Myocyte (in vitro differentiated cells): ENCODE data around the gene PCDHB11. TPM values are rescaled to one million over a fixed set of nuclear protein-coding genes. Genes with fewer than 3 reads are reported as not detected.
"Not testable (repeated sequence)": the region's sequence is repeated elsewhere in the genome, so short reads cannot be mapped to it uniquely, and the experiment has no call there.

Source experiments
- DNase-seq: peaks from one replicate; pipeline ENCODE4 v3.0.0-alpha.2; 2012; ENCODE audit warnings: low read depth
- total RNA-seq: library from RNA; depleted of rRNA; stranded (reverse); fragments of >200 nt; gene quantifications from 2 replicates; pipeline ENCODE4 v1.2.3, GENCODE V29; 2014

The PCDHB11 gene
- total RNA-seq, 1 donor from 2014 or later: 3.9 TPM

DNA sequence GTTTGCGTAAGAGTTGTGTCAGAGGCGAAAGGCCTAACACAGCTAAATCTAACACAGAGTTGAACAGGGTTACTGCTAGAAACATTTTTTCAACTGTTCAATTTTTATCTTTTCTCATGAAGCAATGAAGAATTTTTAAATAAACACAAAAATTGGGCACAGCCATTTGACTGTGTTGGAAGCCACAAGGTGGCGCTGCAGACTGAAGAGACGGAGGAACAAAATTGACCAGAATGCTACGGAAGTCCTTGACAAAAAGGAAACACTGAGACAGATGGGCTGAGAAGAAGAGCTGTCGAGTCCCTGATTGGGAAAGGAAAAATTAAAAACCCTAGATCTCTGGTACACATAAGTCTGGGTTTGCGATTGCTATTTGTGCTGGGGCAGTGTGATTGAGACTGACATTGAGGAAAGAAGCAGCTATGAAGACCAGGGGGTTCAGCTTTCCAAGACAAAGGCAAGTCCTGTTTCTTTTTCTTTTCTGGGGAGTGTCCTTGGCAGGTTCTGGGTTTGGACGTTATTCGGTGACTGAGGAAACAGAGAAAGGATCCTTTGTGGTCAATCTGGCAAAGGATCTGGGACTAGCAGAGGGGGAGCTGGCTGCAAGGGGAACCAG lies 12.4 kb upstream of the PCDHB11 start, which contains the start of gene PCDHB9:
PCDHB9 (plus strand) TSS at position 265 of the 616 bp plus-strand sequence; CDS start at position 423, 158 bp downstream.
- no peak for DNase-seq

DNA sequence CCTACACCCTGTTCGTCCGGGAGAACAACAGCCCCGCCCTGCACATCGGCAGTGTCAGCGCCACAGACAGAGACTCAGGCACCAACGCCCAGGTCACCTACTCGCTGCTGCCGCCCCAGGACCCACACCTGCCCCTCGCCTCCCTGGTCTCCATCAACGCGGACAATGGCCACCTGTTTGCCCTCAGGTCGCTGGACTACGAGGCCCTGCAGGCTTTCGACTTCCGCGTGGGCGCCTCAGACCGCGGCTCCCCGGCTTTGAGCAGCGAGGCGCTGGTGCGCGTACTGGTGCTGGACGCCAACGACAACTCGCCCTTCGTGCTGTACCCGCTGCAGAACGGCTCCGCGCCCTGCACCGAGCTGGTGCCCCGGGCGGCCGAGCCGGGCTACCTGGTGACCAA lies 10.7 kb upstream of the PCDHB11 start:
- DNase-seq: not testable (repeated sequence)

DNA sequence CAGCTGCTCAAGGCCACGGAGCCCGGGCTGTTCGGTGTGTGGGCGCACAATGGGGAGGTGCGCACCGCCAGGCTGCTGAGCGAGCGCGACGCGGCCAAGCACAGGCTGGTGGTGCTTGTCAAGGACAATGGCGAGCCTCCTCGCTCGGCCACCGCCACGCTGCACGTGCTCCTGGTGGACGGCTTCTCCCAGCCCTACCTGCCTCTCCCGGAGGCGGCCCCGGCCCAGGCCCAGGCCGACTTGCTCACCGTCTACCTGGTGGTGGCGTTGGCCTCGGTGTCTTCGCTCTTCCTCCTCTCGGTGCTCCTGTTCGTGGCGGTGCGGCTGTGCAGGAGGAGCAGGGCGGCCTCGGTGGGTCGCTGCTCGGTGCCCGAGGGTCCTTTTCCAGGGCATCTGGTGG lies 10.3 kb upstream of the PCDHB11 start:
- not testable (repeated sequence) for DNase-seq

DNA sequence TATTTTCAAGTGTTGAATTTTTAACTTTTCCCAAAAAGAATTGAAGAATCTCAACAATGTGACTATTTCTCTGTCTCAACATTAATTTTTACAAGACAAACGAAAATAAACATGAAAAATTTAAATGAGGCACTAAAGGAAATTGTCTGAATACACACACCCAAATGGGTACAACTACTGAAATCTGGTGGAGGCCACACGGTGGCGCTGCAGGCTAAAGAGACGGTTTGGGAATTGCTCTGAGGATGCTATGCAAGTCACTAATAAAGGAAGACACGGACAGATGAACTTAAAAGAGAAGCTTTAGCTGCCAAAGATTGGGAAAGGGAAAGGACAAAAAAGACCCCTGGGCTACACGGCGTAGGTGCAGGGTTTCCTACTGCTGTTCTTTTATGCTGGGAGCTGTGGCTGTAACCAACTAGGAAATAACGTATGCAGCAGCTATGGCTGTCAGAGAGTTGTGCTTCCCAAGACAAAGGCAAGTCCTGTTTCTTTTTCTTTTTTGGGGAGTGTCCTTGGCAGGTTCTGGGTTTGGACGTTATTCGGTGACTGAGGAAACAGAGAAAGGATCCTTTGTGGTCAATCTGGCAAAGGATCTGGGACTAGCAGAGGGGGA lies 7.2 kb upstream of the PCDHB11 start, which contains the start of gene PCDHB10:
PCDHB10 (plus strand) TSS at position 244 of the 616 bp plus-strand sequence; CDS start at position 444, 200 bp downstream.
- no peak for DNase-seq

DNA sequence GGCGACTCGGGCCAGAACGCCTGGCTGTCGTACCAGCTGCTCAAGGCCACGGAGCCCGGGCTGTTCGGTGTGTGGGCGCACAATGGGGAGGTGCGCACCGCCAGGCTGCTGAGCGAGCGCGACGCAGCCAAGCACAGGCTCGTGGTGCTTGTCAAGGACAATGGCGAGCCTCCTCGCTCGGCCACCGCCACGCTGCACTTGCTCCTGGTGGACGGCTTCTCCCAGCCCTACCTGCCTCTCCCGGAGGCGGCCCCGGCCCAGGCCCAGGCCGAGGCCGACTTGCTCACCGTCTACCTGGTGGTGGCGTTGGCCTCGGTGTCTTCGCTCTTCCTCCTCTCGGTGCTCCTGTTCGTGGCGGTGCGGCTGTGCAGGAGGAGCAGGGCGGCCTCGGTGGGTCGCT lies 5.1 kb upstream of the PCDHB11 start:
- DNase-seq: not testable (repeated sequence)

DNA sequence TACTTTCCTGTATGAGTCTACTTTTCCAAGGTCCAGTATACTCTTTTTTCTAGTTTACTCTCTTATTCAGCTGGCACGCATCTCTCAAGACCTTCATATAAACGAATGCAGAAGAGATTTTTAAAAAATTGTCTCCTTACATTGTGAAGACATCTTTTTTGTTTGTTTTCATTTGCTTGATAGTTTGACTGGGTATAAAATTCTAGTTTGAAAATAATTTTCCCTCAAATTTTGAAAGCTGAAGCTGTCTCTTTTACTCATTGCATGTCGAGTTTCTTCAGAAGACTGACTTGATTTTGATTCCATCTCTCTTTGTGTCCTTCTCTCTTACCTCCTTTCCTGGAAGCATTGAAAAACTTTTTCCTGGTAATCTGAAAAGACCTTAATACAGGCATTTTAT lies 3.1 kb upstream of the PCDHB11 start:
- DNase-seq: no peak

DNA sequence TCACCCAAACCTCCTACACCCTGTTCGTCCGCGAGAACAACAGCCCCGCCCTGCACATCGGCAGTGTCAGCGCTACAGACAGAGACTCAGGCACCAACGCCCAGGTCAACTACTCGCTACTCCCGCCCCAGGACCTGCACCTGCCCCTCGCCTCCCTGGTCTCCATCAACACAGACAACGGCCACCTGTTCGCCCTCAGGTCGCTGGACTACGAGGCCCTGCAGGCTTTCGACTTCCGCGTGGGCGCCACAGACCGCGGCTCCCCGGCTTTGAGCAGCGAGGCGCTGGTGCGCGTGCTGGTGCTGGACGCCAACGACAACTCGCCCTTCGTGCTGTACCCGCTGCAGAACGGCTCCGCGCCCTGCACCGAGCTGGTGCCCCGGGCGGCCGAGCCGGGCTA lies 1.7 kb downstream of the PCDHB11 start:
- not testable (repeated sequence) for DNase-seq

DNA sequence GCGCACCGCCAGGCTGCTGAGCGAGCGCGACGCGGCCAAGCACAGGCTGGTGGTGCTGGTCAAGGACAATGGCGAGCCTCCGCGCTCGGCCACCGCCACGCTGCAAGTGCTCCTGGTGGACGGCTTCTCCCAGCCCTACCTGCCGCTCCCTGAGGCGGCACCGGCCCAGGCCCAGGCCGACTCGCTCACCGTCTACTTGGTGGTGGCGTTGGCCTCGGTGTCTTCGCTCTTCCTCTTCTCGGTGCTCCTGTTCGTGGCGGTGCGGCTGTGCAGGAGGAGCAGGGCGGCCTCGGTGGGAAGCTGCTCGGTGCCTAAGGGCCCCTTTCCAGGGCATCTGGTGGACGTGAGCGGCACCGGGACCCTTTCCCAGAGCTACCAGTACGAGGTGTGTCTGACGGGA lies 2.2 kb downstream of the PCDHB11 start:
- DNase-seq: not testable (repeated sequence)

DNA sequence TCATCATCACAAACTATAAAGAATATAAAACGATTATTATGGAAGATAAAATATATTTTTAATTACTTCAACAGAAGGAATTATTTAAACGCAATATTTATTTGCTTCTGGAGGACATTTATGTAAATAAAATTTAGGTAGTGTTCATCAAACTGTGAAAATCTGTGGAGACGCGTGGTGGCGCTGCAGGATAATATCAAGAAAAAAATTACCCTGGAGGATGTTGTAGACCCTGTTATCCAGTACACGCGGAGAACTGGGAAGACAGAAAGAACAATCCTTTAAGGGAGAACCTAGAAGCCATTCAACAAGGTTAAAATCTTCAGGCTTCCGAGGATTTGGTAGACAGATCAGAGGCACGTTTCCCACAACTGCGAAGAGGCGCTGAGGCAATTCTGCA lies 9.1 kb downstream of the PCDHB11 start, which contains the start of gene PCDHB12:
PCDHB12 (plus strand) TSS at position 242 of the 400 bp plus-strand sequence. CDS start 189 bp downstream, outside the sequence.
- peak; percentile 41 for DNase-seq

DNA sequence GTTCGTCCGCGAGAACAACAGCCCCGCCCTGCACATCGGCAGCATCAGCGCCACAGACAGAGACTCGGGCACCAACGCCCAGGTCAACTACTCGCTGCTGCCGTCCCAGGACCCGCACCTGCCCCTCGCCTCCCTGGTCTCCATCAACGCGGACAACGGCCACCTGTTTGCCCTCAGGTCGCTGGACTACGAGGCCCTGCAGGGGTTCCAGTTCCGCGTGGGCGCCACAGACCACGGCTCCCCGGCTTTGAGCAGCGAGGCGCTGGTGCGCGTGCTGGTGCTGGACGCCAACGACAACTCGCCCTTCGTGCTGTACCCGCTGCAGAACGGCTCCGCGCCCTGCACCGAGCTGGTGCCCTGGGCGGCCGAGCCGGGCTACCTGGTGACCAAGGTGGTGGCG lies 10.9 kb downstream of the PCDHB11 start:
- DNase-seq: not testable (repeated sequence)

DNA sequence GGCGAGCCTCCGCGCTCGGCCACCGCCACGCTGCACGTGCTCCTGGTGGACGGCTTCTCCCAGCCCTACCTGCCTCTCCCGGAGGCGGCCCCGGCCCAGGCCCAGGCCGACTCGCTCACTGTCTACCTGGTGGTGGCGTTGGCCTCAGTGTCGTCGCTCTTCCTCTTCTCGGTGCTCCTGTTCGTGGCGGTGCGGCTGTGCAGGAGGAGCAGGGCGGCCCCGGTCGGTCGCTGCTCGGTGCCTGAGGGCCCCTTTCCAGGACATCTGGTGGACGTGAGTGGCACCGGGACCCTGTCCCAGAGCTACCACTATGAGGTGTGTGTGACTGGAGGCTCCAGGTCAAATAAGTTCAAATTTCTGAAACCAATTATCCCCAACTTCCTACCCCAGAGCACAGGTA lies 11.4 kb downstream of the PCDHB11 start:
- DNase-seq: not testable (repeated sequence)

DNA sequence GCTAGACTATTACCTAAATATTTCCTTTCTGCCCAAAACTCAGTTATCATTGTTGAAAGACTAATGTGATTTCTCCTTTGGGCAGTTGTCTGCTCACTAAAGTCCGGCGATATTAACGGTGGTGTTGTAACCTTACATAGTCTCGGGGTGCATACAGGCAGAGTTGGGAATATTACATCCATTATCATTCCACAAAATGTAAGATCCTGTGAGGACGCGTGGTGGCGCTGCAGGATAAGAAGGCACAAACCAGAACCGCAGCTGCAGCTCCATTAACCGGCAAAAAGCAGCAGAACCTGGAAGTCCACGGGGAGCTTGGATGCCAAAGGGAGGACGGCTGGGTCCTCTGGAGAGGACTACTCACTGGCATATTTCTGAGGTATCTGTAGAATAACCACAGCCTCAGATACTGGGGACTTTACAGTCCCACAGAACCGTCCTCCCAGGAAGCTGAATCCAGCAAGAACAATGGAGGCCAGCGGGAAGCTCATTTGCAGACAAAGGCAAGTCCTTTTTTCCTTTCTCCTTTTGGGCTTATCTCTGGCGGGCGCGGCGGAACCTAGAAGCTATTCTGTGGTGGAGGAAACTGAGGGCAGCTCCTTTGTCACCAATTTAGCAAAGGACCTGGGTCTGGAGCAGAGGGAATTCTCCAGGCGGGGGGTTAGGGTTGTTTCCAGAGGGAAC lies 14.4 kb downstream of the PCDHB11 start, which contains the start of gene PCDHB13:
PCDHB13 (plus strand) TSS at position 264 of the 684 bp plus-strand sequence; CDS start at position 469, 205 bp downstream.
- peak; percentile 56 for DNase-seq

DNA sequence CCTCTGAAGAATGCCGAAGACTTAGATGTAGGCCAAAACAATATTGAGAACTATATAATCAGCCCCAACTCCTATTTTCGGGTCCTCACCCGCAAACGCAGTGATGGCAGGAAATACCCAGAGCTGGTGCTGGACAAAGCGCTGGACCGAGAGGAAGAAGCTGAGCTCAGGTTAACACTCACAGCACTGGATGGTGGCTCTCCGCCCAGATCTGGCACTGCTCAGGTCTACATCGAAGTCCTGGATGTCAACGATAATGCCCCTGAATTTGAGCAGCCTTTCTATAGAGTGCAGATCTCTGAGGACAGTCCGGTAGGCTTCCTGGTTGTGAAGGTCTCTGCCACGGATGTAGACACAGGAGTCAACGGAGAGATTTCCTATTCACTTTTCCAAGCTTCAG lies 15.2 kb downstream of the PCDHB11 start:
- not testable (repeated sequence) for DNase-seq

DNA sequence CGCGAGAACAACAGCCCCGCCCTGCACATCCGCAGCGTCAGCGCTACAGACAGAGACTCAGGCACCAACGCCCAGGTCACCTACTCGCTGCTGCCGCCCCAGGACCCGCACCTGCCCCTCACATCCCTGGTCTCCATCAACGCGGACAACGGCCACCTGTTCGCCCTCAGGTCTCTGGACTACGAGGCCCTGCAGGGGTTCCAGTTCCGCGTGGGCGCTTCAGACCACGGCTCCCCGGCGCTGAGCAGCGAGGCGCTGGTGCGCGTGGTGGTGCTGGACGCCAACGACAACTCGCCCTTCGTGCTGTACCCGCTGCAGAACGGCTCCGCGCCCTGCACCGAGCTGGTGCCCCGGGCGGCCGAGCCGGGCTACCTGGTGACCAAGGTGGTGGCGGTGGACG lies 16.1 kb downstream of the PCDHB11 start:
- DNase-seq: not testable (repeated sequence)

DNA sequence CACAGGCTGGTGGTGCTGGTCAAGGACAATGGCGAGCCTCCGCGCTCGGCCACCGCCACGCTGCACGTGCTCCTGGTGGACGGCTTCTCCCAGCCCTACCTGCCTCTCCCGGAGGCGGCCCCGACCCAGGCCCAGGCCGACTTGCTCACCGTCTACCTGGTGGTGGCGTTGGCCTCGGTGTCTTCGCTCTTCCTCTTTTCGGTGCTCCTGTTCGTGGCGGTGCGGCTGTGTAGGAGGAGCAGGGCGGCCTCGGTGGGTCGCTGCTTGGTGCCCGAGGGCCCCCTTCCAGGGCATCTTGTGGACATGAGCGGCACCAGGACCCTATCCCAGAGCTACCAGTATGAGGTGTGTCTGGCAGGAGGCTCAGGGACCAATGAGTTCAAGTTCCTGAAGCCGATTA lies 16.6 kb downstream of the PCDHB11 start:
- not testable (repeated sequence) for DNase-seq

DNA sequence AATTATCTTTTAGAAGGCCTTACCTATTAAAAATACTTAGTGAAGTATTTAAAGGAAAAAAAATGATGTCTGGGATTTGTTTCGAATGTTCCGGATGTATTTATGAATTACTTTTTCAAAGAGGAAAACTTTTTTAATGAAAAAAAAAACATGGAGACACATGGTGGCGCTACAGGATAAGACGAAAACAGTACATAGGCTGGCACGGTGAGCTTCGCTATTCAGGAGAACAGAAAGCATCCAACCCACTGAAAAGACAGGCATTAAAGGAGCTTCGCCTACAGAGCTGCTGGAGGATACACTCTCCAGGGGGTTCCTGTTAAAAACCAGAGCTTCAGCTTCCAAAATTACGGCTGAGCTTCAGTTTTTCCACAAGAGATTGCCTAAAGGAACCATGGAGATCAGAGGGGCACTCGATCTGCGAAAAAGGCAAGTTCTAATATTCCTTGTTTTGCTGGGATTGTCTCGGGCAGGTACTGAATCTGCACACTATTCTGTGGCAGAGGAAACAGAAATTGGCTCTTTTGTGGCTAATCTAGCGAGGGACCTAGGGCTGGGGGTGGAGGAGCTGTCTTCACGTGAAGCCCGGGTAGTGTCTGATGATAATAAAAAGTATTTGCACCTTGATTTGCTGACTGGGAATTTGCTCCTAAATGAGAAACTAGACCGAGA lies 23.8 kb downstream of the PCDHB11 start, which contains the start of gene PCDHB14:
PCDHB14 (plus strand) TSS at position 232 of the 672 bp plus-strand sequence; CDS start at position 395, 163 bp downstream.
- DNase-seq: peak; percentile 5

DNA sequence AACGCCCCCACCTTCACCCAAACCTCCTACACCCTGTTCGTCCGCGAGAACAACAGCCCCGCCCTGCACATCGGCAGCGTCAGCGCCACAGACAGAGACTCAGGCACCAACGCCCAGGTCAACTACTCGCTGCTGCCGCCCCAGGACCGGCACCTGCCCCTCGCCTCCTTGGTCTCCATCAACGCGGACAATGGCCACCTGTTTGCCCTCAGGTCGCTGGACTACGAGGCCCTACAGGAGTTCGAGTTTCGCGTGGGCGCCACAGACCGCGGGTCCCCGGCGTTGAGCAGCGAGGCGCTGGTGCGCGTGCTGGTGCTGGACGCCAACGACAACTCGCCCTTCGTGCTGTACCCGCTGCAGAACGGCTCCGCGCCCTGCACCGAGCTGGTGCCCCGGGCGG lies 25.4 kb downstream of the PCDHB11 start:
- DNase-seq: not testable (repeated sequence)

DNA sequence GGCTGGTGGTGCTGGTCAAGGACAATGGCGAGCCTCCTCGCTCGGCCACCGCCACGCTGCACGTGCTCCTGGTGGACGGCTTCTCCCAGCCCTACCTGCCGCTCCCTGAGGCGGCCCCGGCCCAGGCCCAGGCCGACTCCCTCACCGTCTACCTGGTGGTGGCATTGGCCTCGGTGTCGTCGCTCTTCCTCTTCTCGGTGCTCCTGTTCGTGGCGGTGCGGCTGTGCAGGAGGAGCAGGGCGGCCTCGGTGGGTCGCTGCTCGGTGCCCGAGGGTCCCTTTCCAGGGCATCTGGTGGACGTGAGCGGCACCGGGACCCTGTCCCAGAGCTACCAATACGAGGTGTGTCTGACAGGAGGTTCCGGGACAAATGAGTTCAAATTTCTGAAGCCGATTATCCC lies 26.0 kb downstream of the PCDHB11 start:
- DNase-seq: not testable (repeated sequence)

DNA sequence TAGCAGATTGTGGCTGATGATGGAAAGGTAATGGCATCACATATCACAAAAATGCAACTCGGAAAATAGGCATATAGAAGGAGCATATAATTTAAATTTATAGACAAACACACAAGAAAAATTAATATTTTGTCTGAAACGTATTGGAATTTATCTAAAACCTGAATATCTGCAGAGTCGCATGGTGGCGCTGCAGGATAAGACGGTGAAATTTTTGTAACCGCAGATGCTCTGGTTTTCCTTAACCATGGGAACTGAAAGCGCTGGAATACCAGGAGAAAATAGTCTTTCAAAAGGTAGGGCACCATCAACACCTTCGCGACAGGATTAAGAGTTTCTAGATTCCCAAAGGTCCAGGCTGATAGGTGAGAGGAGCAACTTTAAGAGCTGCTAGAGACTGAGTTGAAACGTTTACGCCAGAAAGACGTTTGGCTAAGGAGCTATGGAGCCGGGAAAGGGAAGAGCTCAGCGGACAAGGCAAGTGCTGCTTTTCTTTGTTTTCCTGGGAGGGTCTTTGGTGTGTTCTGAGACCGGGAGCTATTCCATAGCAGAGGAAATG lies 34.8 kb downstream of the PCDHB11 start:
- DNase-seq: no peak

DNA sequence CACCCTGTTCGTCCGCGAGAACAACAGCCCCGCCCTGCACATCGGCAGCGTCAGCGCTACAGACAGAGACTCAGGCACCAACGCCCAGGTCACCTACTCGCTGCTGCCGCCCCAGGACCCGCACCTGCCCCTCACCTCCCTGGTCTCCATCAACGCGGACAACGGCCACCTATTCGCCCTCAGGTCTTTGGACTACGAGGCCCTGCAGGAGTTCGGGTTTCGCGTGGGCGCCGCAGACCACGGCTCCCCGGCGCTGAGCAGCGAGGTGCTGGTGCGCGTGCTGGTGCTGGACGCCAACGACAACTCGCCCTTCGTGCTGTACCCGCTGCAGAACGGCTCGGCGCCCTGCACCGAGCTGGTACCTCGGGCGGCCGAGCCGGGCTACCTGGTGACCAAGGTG lies 36.5 kb downstream of the PCDHB11 start:
- not testable (repeated sequence) for DNase-seq
